NK-92 treated with Interleukin-12 subunit alpha and Interleukin-12 subunit beta, amount 100 ng/mL, for 24 hours (cell line): ENCODE results near the gene G2E3.

ENCODE experiments used
- DNase-seq: peaks from one replicate; lab custom pipeline; 2025; lab: John Stamatoyannopoulos, UW

G2E3 gene

DNA sequence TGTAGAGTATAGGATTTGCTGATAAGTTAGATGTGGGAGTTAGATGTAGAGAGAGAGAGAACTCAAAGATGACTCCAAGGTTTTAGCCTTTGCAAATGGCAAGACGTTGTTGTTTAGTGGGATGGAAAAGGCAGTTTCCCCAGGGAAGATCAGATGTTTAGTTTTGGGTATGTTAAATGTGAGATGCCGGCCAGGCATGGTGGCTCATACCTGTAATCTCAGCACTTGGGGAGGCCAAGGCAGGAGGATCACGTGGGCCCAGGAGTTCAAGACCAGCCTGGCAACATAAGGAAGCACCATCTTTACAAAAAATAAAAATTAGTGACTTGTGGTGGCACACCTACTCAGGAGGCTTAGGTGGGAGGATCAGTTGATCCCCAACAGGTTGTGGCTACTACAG, 96.7 kb downstream of the G2E3 start:
- no peak for DNase-seq

DNA sequence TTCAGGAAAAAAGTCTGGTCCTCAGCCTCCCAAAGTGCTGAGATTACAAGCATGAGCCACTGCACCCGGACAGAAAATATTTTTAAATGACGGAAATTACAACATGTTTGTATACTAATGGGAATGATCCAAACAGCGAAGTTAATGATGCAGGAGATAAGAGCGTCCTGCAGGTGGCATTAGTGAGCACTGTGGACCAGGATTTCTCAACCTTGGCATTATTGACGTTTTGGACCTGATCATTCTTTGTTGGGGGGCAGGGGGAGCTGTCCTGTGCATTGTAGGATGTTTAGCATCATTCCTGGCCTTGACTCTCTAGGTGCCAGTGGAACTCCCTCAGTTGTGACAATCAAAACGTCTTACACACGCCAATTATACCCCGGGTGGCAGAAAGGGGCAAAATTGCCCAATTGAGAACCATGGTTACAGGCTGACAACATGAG, 97.3 kb downstream of the G2E3 start:
- no peak for DNase-seq

DNA sequence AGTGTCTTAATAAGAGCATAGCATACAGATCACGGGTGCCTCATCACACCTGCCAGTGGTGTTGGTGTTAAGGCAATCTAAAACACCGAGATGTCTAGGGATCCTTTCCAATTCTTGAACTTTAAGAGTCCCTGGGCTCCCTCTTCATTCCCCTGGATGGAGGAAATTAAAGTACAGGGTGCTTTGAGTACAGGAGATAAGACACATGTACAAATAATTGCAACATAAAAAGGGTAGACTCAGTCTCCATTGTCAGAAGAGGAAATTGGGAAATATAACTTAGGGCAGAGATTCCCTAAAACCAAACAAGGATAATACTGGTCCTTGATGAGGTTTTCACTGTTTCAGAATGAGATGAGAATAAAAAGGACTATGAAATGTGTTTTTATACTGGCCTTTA, 98.1 kb downstream of the G2E3 start:
- DNase-seq, result no peak

DNA sequence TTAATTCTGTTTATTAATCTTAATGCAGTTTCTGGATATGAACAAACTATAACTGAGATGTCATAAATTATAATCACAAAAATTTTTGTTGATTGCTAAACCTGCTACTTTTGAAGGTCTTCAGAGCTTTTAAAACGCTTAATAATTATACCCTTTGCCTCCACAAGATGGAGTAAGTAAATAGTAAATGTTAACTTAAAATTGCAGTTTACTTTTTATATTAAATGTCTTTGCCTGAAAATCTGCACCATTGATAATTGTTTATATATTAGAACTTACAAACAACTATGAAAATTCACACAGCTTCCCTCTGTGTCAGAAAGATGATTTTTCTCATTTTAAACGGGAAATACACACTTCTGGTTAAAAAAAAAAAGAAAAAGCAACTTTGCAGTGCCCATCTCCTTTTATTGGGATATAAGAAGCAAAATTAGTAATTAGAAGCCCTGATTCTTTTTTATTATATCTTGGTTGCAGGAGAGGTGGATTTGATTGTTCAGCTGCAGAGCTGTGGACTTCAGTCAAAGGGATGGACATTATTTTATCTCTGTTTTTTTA, 98.7 kb downstream of the G2E3 start:
- no peak for DNase-seq

DNA sequence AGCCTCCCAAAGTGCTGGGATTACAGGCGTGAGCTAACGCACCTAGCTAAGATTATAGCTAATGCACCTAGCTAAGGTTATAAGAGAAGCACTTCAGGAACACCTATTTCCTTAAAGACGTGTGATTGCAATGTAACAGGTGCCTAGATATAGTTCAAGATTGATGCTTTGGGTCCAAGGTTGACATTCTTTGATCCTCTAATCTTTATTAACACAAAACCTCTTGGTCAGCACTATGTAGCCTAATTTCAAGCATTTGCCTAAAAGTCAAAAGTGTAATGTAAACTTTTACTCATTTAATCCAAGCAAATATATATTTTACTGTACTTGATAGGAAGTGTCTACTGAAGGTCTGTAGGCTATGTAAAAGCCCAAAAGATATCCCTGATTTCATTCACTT, 99.7 kb downstream of the G2E3 start:
- no peak for DNase-seq

DNA sequence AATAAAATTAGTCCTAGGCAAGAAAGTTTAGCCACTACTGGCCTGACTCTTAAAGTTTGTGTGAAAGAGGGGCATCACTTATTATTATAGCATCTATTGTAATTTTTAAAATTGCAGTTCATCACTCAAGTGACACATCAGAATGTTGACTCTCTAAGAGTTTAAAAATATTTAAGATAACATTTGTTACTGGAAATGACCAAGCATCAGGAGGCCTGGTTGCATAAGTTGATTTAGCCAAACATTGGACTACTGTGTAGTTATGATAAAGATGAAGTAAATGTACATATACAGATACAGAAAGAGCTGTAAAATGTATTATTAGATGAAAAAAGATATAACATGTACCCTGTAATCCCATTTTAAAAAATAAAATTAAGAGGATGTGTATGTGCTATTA, 110.6 kb downstream of the G2E3 start:
- DNase-seq, result no peak
